GM23248 (cell line): ENCODE measurements around the gene SMIM44.

ENCODE experiments used
- EZH2 ChIP-seq: fragments of 200-600 bp; sonication (generic); IDR thresholded peaks from 2 replicates; pipeline ENCODE4 v1.6.1; 2018; ENCODE audit warnings: antibody characterized with exemption, mild to moderate bottlenecking; ENCODE audit not compliant: insufficient read depth, poor library complexity, severe bottlenecking
- EZH2phosphoT487 ChIP-seq: fragments of 200-600 bp; sonication (generic); IDR thresholded peaks from 2 replicates; pipeline ENCODE4 v1.6.1; 2018; ENCODE audit warnings: antibody characterized with exemption, moderate library complexity, mild to moderate bottlenecking, low read depth; ENCODE audit not compliant: insufficient read depth

DNA sequence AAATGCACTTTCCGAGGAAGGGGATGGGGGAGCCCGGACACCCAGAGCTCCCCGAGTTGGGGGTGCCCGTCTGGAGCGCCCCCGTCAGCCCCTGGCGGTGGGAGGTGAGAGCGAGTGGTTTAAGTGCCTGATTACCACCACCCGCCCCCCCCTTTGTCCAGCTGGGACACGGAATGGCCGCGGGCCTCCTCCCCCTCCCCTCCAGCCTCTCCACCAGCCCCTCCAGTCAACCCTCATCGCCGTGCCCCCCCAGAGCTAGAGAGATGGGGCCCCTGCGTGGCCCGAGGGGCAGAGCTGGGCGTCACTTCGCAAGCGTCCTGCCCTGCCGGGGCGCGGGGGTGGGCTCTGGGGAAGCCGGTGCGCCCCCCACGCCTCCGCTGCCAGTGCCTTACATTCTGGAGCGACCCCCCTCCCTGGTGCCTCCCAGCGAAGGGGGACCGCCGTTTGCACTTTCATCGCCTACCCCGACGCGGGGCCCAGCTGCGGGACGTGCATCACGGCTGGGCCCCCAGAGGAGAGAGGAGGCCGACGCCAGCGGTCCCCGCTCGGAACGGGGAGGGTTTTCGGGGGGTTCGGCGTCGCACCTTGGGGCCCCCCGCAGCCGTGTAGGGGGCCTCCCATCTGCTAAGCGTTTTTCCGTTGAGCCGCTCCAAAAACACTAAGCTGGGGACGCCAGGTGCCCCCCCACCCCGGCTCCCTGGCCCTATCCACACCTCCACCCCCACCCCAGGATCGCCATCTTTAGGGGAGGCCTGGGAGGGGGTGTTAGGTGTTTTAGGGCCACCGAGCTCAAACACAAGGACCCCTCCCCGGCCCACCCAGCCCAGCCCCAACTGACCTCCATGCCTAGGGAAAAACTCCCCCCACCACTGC is 19.3 kb downstream of the SMIM44 start:
- TF ChIP-seq EZH2 (no peak), EZH2phosphoT487 (no peak)
